ENCODE data around the gene MAP2K4. TPM values are rescaled to one million over a fixed set of nuclear protein-coding genes. Genes with fewer than 3 reads are reported as not detected.

MAP2K4 gene
- total and polyA plus RNA-seq, 2 of the 4 experiments (the other 2 are of a cell fraction) = 14.5 to 32.6 TPM

- intact Hi-C loops (cut with micrococcal nuclease) = no loop called here
- Histone ChIP-seq H3K4me3 (ENCODE audit: insufficient read depth, low read depth, low read length) (no peak overlapping the region), H3K79me1 (ENCODE audit: low read depth in 1 of 2, low read length in 2 of 2) (no peaks in the 10 kb centered on the region), H2AK9ac (replicated peaks; ENCODE audit: low read depth, low read length, poor library complexity) (no peak overlapping the region), H2AFZ (replicated peaks; ENCODE audit: low read length, poor library complexity) (no peak overlapping the region), H3K14ac (replicated peaks; ENCODE audit: low read depth, low read length) (no peak overlapping the region), H3K56ac (ENCODE audit: extremely low read depth, insufficient read depth, low read length) (no peak overlapping the region), H3K18ac (ENCODE audit: low read depth, low read length) (no peak overlapping the region), H3K27me3 (ENCODE audit: control insufficient read depth, insufficient read depth, low read length) (no peaks in the 10 kb centered on the region), H4K20me1 (ENCODE audit: insufficient read depth, low read length) (no peaks in the 10 kb centered on the region), H3K9ac (ENCODE audit: low read depth, low read length) (no peak overlapping the region), H3K4me1 (ENCODE audit: control insufficient read depth, insufficient read depth, low read length) (no peaks in the 10 kb centered on the region), H3K9me3 (ENCODE audit: control insufficient read depth, insufficient read depth, low read length) (no peaks in the 10 kb centered on the region; the same call in 1 of the 2 replicates), H4K8ac (ENCODE audit: low read depth in 2 of 2, low read length in 2 of 2) (no peak overlapping the region), H3K27ac (ENCODE audit: insufficient read depth, low read length) (no peak overlapping the region), H4K5ac (ENCODE audit: low read depth, low read length) (no peak overlapping the region), H2AK5ac (ENCODE audit: low read depth, low read length) (no peak overlapping the region), H3K36me3 (ENCODE audit: control insufficient read depth, insufficient read depth, low read length) (no peaks in the 10 kb centered on the region), H4K91ac (ENCODE audit: insufficient read depth, low read depth, low read length) (no peak overlapping the region), H3K9me1 (ENCODE audit: insufficient read depth, low read length) (no peaks in the 10 kb centered on the region), H2BK15ac (ENCODE audit: low read depth, low read length) (no peak overlapping the region), H2BK20ac (ENCODE audit: low read depth, low read length) (no peak overlapping the region), H3K23ac (ENCODE audit: low read depth, low read length) (no peak overlapping the region), H3K4me2 (ENCODE audit: low read depth, low read length) (no peak overlapping the region), H3K4ac (ENCODE audit: low read depth, low read length) (no peak overlapping the region), H2BK120ac (ENCODE audit: low read depth, low read length) (no peak overlapping the region), H2BK5ac (ENCODE audit: low read depth, low read length, poor library complexity, severe bottlenecking) (no peak overlapping the region)
- ATAC-seq (ENCODE audit: low read depth) (no peak), DNase-seq (no peak)
- no peak for TF ChIP-seq RCOR1 (IDR thresholded peaks at IDR 0.05; ENCODE audit: insufficient replicate concordance, low read length)
- TF ChIP-seq MXI1 (IDR thresholded peaks at IDR 0.05; ENCODE audit: borderline replicate concordance, low read depth, low read length) = no peak
- TF ChIP-seq, protein P1, sequence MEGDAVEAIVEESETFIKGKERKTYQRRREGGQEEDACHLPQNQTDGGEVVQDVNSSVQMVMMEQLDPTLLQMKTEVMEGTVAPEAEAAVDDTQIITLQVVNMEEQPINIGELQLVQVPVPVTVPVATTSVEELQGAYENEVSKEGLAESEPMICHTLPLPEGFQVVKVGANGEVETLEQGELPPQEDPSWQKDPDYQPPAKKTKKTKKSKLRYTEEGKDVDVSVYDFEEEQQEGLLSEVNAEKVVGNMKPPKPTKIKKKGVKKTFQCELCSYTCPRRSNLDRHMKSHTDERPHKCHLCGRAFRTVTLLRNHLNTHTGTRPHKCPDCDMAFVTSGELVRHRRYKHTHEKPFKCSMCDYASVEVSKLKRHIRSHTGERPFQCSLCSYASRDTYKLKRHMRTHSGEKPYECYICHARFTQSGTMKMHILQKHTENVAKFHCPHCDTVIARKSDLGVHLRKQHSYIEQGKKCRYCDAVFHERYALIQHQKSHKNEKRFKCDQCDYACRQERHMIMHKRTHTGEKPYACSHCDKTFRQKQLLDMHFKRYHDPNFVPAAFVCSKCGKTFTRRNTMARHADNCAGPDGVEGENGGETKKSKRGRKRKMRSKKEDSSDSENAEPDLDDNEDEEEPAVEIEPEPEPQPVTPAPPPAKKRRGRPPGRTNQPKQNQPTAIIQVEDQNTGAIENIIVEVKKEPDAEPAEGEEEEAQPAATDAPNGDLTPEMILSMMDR (conservative IDR thresholded peaks at IDR 0.05; ENCODE audit: low read depth, low read length) = no peak
- in situ Hi-C loops (cut with MboI; ENCODE audit: low sequenced_read_pairs) = no loop called here
- ChIA-PET POLR2A (ENCODE audit: unreplicated experiment) (no interaction called here), CTCF (no interaction called here)
- dilution Hi-C loops (cut with HindIII; ENCODE audit: low sequenced_read_pairs, unreplicated experiment) = no loop called here
- no TSS peak for BruUV-seq (replicated peaks)
- no CpG with 5 or more reads among the region's 3 CpGs for WGBS, 2 experiments (ENCODE audit: extremely low coverage in 2 of 2, insufficient read length in 1 of 2)
Measured at GRCh38 chr17:12193144-12193735, 172.6 kb downstream of the MAP2K4 start.

Small RNAs within 50 kb of the gene (microRNA-seq; reads per million reads assigned to microRNA genes)
- gene MIR744 (ENCODE audit: insufficient read depth in 1 of 2, insufficient read length in 1 of 2, unreplicated experiment in 1 of 2) (6,195 to 7,659 reads per million in 2 experiments), gene RNU11-2P (ENCODE audit: insufficient read depth, insufficient read length) (not detected)

Small RNAs within 50 kb of the gene (small RNA-seq; reads per million reads assigned to genes)
- gene MIR744 = 82.1 to 4,528 (median 1,027) reads per million in 5 experiments
- gene RNU11-2P = 0 reads per million in 5 experiments

Other genes with a start within 250 kb of the MAP2K4 start
- gene ZNF18, start 23.4 kb upstream of the MAP2K4 start, total RNA-seq (2012; rRNA removed) = 10.3 and 11.7 TPM in 2 replicates
- gene ZNF18, start 23.4 kb upstream of the MAP2K4 start, polyA plus RNA-seq (2012; rRNA removed) = 4.4 and 4.5 TPM in 2 replicates

Data from IMR-90 (cell line).